Gastroesophageal sphincter (tissue), 3 donors: Measurements from ENCODE around the gene THRB.

Experiments used
- CTCF ChIP-seq, 4 experiments: fragments of 200-600 bp in 2 of 4; fragments of 450-650 bp in 2 of 4; sonication (generic) in 1 of 4; IDR thresholded peaks; one replicate each; pipeline ENCODE4 v1.5.1; 2017 to 2019; ENCODE audit warnings: antibody characterized with exemption in 4 of 4, mild to moderate bottlenecking in 2 of 4, moderate library complexity in 2 of 4
- EP300 ChIP-seq: sonication (generic); formaldehyde crosslinking; IDR thresholded peaks from one replicate; pipeline ENCODE4 v1.6.1; 2017; ENCODE audit warnings: antibody characterized with exemption, mild to moderate bottlenecking
- POLR2A ChIP-seq, 2 donors: fragments of 450-650 bp; IDR thresholded peaks; one replicate each; pipeline ENCODE4 v1.6.1; 2017; ENCODE audit warnings: antibody characterized with exemption in 2 of 2, mild to moderate bottlenecking in 2 of 2, moderate library complexity in 1 of 2
- POLR2AphosphoS5 ChIP-seq: sonication (generic); formaldehyde crosslinking; IDR thresholded peaks from one replicate; pipeline ENCODE4 v1.6.1; 2017; ENCODE audit warnings: antibody characterized with exemption

- TF ChIP-seq CTCF (IDR thresholded peaks at IDR 0.05) (no peak), POLR2A (IDR thresholded peaks at IDR 0.05) (no peak), POLR2AphosphoS5 (peak; percentile 9), EP300 (no peak)
Observed at GRCh38 chr3:24377218-24377993, 117.2 kb downstream of the THRB start.
